ENCODE data around the gene SRGAP1. TPM values are rescaled to one million over a fixed set of nuclear protein-coding genes. Genes with fewer than 3 reads are reported as not detected.
"Not testable (repeated sequence)": the region's sequence is repeated elsewhere in the genome, so short reads cannot be mapped to it uniquely, and the experiment has no call there.

The SRGAP1 gene
- total RNA-seq, 4 donors from 2014 or later, result 7.6 to 17.5 (median 14.6) TPM

DNA sequence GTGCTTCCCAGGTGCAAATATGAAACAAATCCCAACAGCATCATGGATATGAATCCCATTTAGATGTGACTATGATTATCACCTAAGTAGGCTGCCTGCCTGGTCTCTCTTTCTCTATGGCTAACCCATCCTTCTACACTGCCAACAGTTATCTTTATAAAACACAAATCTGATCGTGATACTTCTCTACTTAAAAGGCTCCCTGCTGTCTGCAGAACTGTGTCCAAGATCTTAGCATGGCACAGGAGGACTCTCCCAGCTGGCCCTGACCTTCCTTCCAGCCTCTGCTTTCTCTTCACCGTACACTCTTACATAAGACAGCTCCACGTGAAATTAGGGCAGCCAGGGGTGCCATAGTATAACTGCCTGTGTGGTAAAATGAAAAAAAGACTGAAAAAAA, 3.5 kb upstream of the SRGAP1 start:
- no peak overlapping the region for H3K4me3 ChIP-seq
- H3K36me3 ChIP-seq, result no peaks in the 10 kb centered on the region
- H3K4me1 ChIP-seq, result peaks cover 10 to 15% (median 13%) of the 10 kb centered on the region in 4 donors
- intact Hi-C loops (cut with DNase I), result loop anchor here (5.0 to 10.0 kb wide), 3 partner anchors 194 to 566 kb away; no protein-coding TSS in a partner anchor
- no peak for DNase-seq (ENCODE audit: extremely low spot score)
- H3K27ac ChIP-seq (replicated peaks in 1 of 4), result no peak overlapping the region
- TF ChIP-seq CTCF (IDR thresholded peaks at IDR 0.05), result no peak
- no peaks in the 10 kb centered on the region for H3K27me3 ChIP-seq
- no peaks in the 10 kb centered on the region for H3K9me3 ChIP-seq
- 44% methylated on average over 3 of the region's 3 CpGs for WGBS

DNA sequence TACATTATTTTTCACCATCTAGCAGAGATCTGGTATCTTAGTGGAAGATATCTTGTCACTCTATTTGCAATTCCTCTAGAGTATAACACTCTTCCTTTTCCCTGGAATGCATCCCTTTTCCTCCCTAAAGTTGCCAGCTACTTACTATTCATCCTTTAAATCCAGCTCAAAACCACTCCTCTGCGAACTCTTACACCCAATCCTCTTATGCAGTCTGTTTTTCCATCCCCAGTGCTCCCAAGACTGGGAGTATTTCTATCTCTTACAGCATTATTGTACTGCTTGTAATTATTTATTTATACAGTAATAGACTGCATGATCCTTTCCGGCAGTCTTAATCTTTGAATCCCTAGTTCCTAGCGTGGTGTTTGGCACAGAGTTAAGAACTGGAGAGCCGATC, 2.9 kb upstream of the SRGAP1 start:
- no peak for DNase-seq (ENCODE audit: extremely low spot score)
- 51% methylated on average over 4 of the region's 4 CpGs for WGBS
- TF ChIP-seq POLR2A (IDR thresholded peaks at IDR 0.05; ENCODE audit: low read depth) (no peak), EP300 (IDR thresholded peaks at IDR 0.05) (no peak), CTCF (IDR thresholded peaks at IDR 0.05) (no peak), POLR2AphosphoS5 (IDR thresholded peaks at IDR 0.05) (no peak)
- no peaks in the 10 kb centered on the region for H3K9me3 ChIP-seq
- no peak overlapping the region for H3K4me3 ChIP-seq
- intact Hi-C loops (cut with DNase I), result loop anchor here (5.0 to 10.0 kb wide), 3 partner anchors 193 to 566 kb away; no protein-coding TSS in a partner anchor
- H3K27me3 ChIP-seq, result no peaks in the 10 kb centered on the region
- no peaks in the 10 kb centered on the region for H3K36me3 ChIP-seq
- no peak overlapping the region for H3K27ac ChIP-seq (replicated peaks in 1 of 4)
- H3K4me1 ChIP-seq, result peaks cover 13 to 21% (median 17%) of the 10 kb centered on the region in 4 donors

GRCh38 chr12:63842750-63843149, 1.8 kb upstream of the SRGAP1 start:
- Histone ChIP-seq H3K27ac (replicated peaks in 1 of 4) (peak overlapping the region; percentile 93 to 98 (median 96)), H3K4me3 (peak overlapping the region; percentile 68 to 97 (median 92))

DNA sequence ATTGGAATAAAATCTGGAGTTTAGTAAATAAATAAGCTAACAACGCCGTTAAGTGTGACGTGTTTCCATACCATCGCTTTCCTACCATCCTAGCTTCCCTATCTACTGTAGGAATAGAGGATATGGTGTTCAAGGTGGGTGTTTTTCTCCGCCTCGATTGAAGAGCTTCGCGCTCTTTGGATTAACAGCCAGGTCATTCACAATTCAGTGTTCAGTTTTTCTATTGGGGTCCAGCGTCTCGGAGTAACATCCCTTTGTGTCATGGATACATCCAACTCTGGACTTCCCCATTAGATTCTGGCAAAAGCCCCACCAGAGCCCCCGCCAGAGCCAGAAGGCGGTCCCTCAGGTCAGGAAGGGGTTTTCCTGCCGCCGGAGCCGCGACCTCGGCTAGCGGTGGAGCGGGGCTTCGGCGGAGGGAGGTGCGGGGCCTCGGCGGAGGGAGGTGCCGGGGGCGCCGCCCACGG, 1.2 kb upstream of the SRGAP1 start:
- Histone ChIP-seq H3K27me3 (no peaks in the 10 kb centered on the region), H3K4me3 (peak overlapping the region; percentile 68 to 97 (median 92)), H3K27ac (replicated peaks in 1 of 4) (peak overlapping the region; percentile 93 to 98 (median 96)), H3K36me3 (no peaks in the 10 kb centered on the region), H3K4me1 (peaks cover 13 to 33% (median 28%) of the 10 kb centered on the region in 4 donors), H3K9me3 (no peaks in the 10 kb centered on the region)
- WGBS, result 17% methylated on average over 10 of the region's 28 CpGs
- no peak for TF ChIP-seq POLR2AphosphoS5 (IDR thresholded peaks at IDR 0.05)
- no peak for TF ChIP-seq POLR2A (IDR thresholded peaks at IDR 0.05; ENCODE audit: low read depth)
- no peak for TF ChIP-seq EP300 (IDR thresholded peaks at IDR 0.05)
- no peak for TF ChIP-seq CTCF (IDR thresholded peaks at IDR 0.05)
- no peak for DNase-seq (ENCODE audit: extremely low spot score)
- intact Hi-C loops (cut with DNase I), result loop anchor here (1.0 to 10.0 kb wide), 4 partner anchors 192 to 564 kb away; partner anchors contain the start of gene KICS2

More at GRCh38 chr12:63842750-63843149, 1.8 kb upstream of the SRGAP1 start:
- H3K9me3 ChIP-seq; H3K27me3 ChIP-seq; H3K36me3 ChIP-seq; DNase-seq (ENCODE audit: extremely low spot score): not testable (repeated sequence)
- intact Hi-C loops (cut with DNase I), result loop anchor here (1.0 to 10.0 kb wide), 4 partner anchors 192 to 565 kb away; partner anchors contain the start of gene KICS2
- WGBS, result 96% methylated on average over 17 of the region's 17 CpGs
- peaks cover 13 to 33% (median 28%) of the 10 kb centered on the region in 4 donors for H3K4me1 ChIP-seq

DNA sequence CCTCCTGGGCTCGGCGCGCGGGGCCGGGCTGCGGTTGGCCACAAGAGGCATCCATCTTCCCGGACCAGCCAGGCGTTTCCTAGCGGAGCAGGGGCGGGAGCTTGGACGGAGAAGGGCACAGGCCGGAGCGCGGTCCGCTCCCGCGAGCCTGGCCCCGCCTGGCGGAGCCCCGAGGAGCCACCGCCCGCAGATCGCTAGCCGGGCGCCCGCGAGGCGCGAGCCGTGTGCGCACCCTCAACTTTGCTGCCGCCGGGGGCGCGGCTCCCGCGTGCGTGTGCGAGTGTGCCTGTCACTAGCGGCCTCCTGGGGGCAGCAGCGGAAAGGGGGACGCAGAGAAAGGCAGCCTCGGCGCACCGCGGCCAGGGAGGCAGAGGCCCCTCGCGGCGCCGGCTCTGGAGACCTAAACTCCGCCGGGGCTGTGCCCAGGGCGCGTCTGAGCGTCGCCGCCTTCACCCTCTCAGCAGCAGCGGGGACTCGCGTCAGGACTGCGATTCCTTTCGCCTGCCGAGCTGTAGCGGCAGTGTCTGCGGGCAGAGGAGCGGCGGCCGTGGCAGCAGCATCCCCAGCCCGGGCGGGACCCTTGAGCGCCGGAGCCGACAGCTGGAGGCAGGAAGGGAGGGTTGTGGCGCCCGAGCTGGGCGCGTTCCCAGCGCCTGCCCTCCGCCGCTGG, 644 bp upstream of the SRGAP1 start:
- WGBS, result 0% methylated on average over 31 of the region's 80 CpGs
- intact Hi-C loops (cut with DNase I), result loop anchor here (1.0 to 10.0 kb wide), 5 partner anchors 191 to 563 kb away; partner anchors contain the start of gene KICS2
- DNase-seq (ENCODE audit: extremely low spot score), result peak; percentile 96
- Histone ChIP-seq H3K36me3 (no peaks in the 10 kb centered on the region), H3K4me3 (peak overlapping the region; percentile 68 to 97 (median 92)), H3K27me3 (no peaks in the 10 kb centered on the region), H3K27ac (replicated peaks in 1 of 4) (peak overlapping the region; percentile 93 to 98 (median 96)), H3K4me1 (peaks cover 13 to 33% (median 28%) of the 10 kb centered on the region in 4 donors), H3K9me3 (no peaks in the 10 kb centered on the region)
- TF ChIP-seq POLR2AphosphoS5 (IDR thresholded peaks at IDR 0.05), result peak; percentile 83
- TF ChIP-seq CTCF (IDR thresholded peaks at IDR 0.05), result peak; percentile 87 to 93 (median 93)
- no peak for TF ChIP-seq POLR2A (IDR thresholded peaks at IDR 0.05; ENCODE audit: low read depth)
- no peak for TF ChIP-seq EP300 (IDR thresholded peaks at IDR 0.05)
